ENCODE results near the gene SDHAF2.
"Not testable (repeated sequence)": the region's sequence is repeated elsewhere in the genome, so short reads cannot be mapped to it uniquely, and the experiment has no call there.

SDHAF2 gene

DNA sequence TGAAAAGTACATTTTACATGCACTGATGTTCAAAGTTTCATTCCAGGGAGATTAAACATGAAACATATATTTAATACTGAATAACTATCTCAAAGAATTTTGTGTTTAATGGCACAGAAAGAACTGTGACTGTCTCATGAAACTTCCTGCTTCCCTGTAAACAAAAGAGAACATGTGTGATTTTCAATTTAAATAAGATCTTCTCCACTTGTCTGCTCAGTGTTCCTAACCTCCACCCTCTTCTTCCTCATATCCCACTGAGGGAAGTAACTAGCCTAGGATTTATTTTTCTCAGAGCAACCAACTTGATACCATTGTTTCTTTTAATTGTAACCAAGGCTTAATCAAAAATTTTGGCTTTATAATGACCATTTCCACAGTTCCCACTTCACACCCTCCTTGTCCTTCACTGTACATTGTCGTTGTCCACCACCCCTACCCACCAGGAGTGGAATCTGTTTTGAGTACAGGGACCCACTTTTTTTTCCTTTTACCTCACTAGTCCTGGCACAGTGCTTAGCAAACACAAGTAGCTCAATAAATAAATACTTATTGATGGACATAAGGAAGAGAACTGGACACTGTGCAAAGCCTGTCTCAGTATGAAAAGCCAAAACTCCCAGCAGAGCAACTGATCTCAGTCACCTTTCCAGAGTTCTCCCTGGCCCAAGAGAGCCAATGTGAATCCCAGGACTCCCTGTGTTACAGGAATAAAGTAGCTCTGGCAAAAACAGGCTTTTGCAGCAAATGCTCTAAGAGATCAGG lies 4.4 kb upstream of the SDHAF2 start:
- DNase-seq (ENCODE audit: low read depth in 2 of 2), result no peak

DNA sequence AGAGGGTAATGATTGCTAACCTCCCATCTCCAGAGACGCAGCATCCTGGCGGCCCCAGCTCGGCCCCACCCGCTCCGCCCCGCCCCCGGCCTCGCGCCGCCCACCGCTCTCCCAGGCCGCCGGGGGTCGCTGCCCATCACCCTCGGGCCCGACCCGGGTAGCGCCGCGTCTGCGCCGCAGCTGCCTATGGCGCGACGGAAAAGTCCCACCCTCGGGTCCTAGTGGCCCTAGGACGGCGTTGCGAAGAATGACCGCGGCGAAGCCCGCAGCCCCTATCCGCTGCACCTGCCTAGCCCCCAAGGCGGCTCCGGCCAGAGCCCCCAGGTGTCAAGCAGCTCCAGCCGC lies 606 bp upstream of the SDHAF2 start:
- DNase-seq (ENCODE audit: low read depth in 2 of 2), result peak; percentile 10 to 13

DNA sequence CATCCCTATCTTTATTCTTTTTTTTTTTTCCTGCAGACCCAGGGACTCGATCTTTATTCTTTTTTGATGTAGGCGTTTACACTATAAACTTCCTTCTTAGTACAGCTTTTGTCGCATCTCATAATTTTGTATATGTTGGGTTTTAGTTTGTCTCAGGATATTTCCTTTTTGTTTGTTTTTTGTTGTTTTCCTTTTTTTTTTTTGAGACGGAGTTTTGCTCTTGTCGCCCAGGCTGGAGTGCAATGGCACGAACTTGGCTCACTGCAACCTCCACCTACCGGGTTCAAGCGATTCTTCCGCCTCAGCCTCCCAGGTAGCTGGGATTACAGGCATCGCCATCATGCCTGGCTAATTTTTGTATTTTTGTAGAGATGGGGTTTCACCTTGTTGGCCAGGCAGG lies 915 bp downstream of the SDHAF2 start:
- not testable (repeated sequence) for DNase-seq (ENCODE audit: low read depth in 2 of 2)

DNA sequence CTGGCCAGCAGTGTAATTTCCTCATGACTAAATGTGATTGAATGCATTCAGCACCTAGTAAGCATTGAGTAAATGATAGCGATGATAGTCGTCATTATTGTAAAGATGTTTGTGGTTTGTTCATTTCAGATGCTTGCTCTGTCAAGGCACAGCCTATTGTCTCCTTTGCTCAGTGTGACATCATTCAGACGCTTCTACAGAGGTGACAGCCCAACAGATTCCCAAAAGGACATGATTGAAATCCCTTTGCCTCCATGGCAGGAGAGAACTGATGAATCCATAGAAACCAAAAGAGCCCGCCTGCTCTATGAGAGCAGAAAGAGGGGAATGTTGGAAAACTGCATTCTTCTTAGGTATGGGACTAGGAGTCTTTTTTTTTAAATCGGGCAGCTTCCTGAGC lies 7.6 kb downstream of the SDHAF2 start:
- no peak for DNase-seq (ENCODE audit: low read depth in 2 of 2)

DNA sequence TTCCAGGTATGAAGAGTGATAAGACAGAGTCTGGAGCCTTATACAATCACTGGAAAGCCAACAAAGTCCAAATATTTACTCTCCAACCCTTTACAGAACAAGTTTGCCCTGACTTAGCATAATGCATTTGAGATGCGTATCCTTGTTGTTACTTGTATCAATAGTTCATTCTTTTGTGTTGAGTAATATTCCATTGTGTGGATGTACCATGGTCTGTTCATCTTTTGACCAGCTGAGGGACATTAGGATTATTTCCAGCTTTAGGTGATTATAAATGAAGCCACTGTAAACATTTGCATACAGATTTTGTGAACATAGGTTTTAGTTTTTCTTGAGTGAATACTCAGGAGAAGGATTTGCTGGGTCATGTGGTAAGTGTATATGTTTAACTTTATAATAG lies 9.7 kb downstream of the SDHAF2 start:
- DNase-seq (ENCODE audit: low read depth in 2 of 2), result no peak

DNA sequence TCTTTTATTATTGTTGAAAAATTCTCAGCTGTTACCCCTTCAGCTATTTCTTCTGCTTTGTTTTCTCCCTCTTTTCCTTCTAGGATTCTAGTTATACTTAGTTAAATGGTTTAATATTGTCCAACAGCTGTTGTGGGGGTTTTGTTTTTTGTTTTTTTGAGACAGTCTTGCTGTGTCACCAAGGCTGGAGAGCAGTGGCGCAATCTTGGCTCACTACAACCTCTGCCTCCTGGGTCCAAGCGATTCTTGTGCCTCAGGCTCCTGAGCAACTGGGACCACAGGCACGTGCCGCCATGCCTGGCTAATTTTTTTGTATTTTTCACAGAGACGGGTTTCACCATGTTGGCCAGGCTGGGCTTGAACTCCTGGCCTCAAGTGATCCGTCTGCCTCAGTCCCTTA lies 12.7 kb downstream of the SDHAF2 start:
- no peak for DNase-seq (ENCODE audit: low read depth in 2 of 2)

DNA sequence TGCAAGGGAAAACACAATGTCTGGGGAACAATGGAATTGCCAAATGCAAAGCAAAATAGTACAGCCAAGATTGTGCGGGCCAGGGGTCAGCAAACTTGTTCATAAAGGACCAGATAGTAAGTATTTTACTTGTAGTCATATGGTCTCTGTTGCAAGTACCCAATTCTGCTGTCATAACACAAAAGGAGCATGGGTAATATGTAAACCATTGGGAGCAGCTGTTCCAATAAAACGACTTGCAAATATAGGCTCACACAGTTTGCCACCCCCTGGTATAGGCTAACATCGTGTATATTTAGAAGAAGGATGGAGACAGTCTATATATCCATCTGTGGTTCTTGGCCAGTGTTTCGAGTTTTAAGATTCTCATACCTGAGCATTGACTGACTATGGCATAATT lies 15.6 kb downstream of the SDHAF2 start:
- DNase-seq (ENCODE audit: low read depth in 2 of 2), result no peak

DNA sequence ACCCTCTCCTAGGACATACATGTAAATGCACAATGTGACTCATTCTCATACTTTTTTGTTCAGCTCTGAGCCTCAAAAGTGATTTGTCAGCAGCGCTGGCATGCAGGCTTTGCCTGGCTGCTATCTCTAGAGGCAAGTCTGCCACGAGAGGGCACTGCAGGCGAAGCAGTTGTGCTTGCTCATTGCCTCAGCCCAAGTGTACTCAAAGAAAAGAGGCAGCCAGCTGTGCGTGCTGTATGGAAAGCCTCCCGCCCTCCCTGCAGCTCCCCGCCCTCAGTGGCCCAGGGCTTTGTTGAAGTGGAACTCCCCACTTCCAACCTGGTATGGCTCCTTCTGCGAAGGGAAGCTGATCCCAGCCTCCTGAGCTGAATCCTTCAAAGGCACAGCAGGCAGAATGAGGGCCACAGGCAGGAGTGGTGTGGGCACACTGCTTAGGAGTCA lies 16.3 kb downstream of the SDHAF2 start:
- DNase-seq (ENCODE audit: low read depth in 2 of 2), result peak; percentile 80 to 82

DNA sequence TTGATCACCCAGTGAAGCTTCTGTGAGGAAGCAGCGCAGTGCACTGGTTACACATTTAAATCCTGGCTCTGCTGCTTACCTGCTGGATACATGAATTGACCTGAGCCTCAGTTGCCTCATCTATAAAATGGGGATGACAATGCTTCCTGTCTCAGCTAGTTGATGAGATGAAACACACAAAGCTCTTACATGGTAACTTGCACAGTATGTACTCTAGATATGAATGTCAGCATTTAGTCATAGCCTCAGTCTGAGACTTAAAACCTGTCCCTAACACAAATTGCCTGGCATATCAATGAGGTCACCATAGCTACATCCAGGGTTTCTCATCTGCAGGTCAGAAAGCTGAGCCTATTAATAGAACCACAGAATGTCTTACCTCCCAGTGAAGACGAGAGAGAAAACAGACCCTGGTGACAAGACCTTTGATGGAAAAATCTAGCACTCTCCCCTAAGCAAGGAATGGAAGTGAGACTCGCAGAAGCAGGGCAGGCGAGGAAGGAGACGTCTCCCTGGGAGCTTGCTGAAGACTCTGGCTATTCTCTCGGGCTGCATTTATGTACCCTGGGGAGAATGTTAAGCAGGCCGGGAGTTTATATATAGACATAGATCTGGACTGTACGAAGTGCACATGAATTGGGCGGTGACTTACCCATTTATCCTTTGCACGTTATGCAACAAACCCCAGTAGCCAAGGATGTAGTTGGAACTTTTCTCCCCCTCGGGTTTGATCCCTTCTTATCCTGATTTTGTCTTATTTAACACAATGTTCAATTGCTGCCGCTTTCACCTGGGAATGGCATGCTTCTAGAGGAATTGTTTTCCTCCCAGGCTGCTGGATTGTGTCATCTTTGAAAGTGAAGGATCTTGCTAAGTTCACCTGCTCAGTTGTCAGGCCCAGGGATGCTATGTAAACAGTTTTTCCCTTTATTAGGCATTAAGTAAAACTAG lies 18.0 kb downstream of the SDHAF2 start:
- no peak for DNase-seq (ENCODE audit: low read depth in 2 of 2)

DNA sequence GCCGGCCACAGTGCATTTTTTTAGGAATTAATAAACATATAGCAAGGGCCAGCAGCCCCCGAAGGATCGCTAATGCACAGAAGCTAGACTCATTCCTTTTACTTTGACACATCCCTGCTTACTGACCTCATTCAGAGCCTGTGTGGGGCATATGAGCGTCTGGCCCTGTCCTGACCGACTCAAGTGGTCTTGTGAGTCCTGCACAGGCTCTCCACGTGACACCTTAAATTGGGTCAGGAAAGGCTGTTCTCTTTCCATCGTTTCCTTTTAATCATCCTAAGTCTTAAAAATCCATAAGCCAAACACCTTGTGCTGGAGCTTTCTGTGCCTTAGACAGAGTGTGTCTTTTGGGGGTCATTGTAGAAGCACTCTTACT lies 18.6 kb downstream of the SDHAF2 start:
- no peak for DNase-seq (ENCODE audit: low read depth in 2 of 2)

DNA sequence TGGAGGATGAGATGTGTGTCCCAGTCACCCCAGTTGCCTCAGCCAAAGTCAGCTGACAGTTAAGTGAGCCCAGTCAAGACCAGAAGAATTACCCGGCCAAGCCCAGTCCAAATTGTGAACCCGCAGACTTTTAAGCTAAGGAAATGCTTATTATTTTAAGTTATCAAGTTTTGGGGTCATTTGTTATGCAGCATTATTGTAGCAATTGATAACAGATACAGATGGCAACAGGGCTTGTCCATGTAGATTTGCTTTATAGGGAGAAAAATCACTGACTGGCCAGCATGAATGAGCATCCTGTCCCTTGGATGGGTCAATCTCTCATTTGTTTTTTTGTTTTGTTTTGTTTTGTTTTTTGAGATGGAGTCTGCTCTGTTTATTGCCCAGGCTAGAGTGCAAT lies 22.9 kb downstream of the SDHAF2 start:
- no peak for DNase-seq (ENCODE audit: low read depth in 2 of 2)

DNA sequence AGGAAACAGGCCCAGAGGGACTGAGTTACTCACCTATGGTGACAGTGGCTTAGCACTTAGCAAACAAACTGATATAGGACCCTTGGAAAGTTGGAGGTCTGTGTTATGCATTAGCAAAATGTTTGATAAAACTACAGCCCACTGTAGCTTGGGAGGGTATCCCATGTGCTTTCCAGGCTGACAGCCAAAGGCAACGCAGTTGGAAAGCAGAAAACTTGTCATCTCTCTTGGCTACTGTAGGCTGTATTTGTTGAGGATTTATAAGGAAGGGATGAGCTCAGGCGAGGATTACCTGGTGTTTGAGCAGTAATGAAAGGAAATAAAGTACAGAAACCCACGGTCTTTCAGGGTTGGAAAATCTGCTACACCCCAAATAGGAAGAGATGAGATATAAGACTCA lies 23.8 kb downstream of the SDHAF2 start:
- DNase-seq (ENCODE audit: low read depth in 2 of 2), result no peak

DNA sequence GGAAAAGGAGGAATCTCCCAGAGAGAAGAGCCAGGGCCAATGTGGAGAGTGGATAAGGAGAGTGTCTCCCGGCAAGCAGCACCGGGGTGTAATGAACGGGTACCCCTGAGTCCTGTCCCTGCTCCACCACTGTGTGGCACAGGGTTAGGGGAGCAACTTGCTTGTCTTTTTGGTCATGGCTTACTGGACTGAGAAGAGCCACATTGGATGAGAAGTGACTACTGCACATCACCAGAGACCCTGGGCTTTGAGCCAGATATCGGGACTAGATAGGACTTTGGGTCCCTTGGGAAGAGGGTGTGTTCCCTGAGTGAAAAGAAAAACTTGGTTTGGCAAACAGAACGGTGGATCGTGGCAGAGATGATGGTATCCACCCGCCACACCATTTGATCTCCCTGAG lies 24.6 kb downstream of the SDHAF2 start:
- no peak for DNase-seq (ENCODE audit: low read depth in 2 of 2)

DNA sequence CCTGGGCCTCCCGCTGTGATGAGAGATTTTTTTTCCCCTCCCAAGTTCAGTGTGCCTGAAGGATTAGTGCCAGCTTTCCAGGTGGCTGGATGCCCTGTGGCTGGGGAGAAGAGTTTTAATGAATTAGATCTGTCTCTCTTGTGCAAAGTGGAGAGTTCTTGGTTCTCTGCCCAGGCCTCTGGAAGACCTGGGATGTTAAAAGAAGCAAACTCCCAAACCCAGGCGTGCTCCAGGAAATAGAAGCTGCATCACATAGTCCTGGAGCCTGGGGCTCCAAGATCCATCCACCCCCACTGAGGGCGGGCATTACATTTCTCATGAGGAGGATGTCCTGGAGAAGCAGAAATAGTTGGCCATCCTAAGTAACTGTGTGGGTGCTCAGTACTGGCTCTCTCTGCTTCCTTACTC lies 30.6 kb downstream of the SDHAF2 start:
- DNase-seq (ENCODE audit: low read depth in 2 of 2), result no peak

DNA sequence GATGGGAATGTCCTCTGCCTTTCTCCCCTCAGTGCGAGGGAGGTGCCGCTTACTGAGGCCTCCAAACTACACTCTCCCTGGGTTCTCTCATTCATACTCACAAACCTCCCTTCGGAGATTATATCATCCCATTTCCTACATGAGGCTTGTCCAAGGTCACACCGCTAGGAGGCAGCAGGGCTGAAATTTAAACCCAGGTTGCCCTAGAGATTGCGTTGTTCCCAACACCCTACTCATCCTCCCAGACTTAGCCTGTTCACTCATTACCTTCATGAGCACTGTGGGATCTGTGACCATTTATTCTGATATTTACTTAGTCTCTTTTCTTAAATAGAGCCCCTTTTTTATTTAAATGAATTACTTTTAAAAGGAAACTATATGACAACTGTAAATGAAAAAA lies 31.1 kb downstream of the SDHAF2 start:
- DNase-seq (ENCODE audit: low read depth in 2 of 2), result no peak

DNA sequence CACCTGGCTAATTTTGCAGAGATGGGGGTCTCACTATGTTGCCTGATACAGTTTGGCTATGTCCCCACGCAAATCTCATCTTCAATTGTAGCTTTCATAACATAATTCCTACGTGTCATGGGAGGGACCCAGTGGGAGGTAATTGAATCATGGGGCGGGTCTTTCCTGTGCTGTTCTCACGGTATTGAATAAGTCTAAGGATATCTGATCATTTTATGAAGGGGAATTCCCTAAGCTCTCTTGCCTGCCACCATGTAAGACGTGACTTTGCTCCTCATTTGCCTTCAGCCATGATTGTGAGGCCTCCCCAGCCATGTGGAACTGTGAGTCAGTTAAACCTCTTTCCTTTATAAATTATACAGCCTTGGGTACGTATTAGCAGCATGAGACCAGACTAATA lies 37.7 kb downstream of the SDHAF2 start:
- not testable (repeated sequence) for DNase-seq (ENCODE audit: low read depth in 2 of 2)

DNA sequence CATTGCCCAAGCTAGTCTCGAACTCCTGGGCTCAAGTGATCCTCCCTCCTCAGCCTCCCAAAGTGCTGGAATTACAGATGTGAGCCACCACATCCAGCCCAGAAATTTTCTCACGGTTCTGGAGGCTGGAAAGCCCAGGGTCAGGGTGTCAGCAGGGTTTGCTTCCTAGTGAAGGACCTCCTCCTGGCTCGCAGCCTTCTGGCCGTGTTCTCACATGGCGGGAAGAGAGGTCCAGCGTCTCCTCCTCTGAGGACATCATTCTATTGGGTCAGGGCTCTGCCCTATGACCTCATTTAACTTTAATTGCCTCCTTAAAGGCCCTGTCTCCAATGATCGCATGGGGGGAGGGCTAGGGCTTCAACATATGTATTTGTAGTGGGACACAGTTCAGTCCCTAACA lies 38.1 kb downstream of the SDHAF2 start:
- DNase-seq (ENCODE audit: low read depth in 2 of 2), result no peak

DNA sequence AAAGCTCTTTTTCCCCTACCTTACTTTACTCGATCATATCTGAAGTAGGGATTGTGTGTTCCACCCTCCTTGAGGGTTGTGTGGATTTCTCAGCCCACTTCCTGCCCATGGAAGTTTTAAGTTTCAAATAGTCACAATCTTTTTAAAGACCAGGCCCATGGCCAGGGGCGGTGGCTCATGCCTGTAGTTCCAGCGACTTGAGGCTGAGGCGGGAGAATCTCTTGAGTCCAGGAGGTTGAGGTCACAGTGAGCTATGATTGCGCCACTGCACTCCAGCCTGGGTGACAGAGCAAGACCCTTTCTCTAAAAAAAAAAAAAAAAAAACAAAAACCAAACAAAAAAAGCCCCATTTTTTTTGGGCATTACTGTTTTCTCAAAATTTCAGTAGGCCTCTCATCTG lies 42.4 kb downstream of the SDHAF2 start:
- no peak for DNase-seq (ENCODE audit: low read depth in 2 of 2)

DNA sequence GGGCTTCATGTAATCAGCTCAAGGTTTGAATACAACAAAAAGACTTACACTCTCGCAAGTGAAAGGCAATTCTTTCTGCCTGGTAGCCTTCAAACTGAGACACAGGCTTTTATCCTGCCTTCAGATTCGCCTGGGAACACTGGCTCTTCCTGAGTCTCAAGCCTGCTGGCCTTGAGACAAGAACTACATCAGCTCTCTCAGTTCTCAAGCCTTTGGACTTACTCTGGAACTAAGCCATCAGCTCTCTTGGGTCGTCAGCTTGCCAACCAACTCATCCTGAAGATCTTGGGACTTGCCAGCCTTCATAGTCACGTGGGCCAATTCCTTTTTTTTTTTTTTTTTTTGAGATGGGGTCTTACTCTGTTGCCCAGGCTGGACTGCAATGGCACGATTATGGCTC lies 42.9 kb downstream of the SDHAF2 start:
- no peak for DNase-seq (ENCODE audit: low read depth in 2 of 2)

DNA sequence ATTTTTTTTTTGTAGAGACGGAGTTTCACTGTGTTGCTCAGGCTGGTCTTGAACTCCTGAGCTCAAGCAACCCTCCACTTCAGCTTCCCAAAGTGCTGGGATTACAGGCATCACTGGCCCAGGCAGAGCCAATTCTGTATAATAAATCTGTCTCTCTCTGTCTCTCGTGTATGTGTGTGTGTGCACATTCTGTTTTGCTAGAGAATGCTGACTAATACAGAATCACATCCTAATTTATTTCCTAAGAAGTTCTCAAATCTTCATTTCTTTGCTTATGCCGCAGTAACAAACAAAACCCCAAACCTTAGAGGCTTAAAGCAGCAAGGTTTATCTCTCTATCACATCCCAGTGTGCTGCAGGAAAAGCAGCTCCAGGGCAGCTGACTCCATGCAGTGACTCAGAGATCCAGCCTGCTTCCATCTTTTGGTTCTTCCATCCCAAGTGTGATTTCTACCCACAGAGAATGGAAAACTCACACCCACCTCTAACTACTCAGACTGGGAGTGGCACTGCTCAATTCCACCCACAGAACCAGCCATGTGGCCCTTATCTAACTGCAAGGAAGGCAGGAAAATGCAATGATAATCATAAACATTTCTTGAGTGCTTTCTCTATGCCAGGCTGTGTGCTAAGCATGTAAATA lies 43.6 kb downstream of the SDHAF2 start:
- DNase-seq (ENCODE audit: low read depth in 2 of 2), result no peak

DNA sequence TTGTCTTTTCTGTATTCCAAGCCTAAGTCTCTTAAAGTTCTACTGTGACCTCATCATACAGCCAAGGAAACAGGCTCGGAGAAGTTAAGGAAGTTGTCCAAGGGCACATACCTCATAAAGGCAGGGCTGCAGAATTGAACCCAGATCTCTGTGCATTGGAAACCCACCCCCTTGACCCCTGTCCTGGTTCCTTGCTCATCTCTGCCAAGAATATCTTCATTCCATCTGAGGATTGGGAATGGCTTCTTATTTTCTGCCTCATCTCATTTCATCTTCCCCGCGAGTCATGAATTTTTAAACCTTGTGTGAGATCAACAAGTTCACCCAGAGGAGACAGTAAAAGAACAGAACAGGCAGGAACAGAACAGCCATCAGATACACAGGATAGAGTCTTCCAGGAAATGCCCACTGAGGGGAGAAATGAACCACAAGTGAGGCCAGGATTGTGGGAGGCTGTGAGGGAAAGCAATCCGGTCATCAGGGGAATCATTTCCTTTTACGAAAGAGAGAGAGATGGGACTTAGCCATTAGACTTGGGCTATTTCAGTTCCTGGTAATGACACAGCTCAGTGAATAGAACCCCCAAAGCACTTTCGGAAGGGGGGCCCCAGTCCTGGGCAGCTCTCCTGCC lies 44.2 kb downstream of the SDHAF2 start:
- no peak for DNase-seq (ENCODE audit: low read depth in 2 of 2)

DNA sequence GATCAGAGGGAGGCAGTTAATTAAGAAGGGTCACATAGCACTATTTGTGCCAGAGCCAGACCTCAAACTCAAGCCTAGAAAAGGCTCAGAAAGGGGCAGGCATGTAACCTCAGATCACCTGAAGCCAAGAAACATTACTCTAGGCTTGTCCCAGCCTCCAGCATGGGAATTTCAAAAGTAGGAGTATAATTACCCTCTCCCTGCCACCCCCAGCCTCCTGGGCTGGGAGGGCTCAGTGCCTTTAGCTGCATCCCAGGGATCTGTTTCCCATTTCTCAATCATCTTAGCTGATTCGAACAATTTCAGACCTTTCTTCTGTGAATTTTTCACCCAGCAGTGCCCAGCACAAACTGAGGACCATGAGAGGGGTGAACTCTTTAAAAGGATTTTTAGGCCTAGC lies 45.5 kb downstream of the SDHAF2 start:
- no peak for DNase-seq (ENCODE audit: low read depth in 2 of 2)

Data from fibroblast of skin of left quadriceps (primary cell).